Muscle layer of colon (tissue), 2 donors: ENCODE data around the gene AJM1.

Experiments used
- H3K27ac ChIP-seq: one replicate; pipeline ENCODE4 v1.7.0; 2013; ENCODE audit warnings: low read depth, mild to moderate bottlenecking, low read length, moderate library complexity
- H3K27me3 ChIP-seq, 2 donors: one replicate each; pipeline ENCODE4 v1.7.0; 2013; ENCODE audit warnings: low read length in 2 of 2, mild to moderate bottlenecking in 2 of 2; ENCODE audit not compliant: insufficient read depth in 2 of 2, control insufficient read depth in 1 of 2
- H3K36me3 ChIP-seq: one replicate; pipeline ENCODE4 v1.7.0; 2013; ENCODE audit warnings: mild to moderate bottlenecking, low read length; ENCODE audit not compliant: insufficient read depth
- H3K4me1 ChIP-seq: one replicate; pipeline ENCODE4 v1.7.0; 2013; ENCODE audit warnings: mild to moderate bottlenecking, low read length; ENCODE audit not compliant: insufficient read depth
- H3K4me3 ChIP-seq, 2 donors: one replicate each; pipeline ENCODE4 v1.7.0; 2013; ENCODE audit warnings: low read length in 2 of 2, low read depth in 1 of 2, mild to moderate bottlenecking in 1 of 2, moderate library complexity in 1 of 2
- H3K9ac ChIP-seq: one replicate; pipeline ENCODE4 v1.7.0; 2013; ENCODE audit warnings: low read length
- H3K9me3 ChIP-seq: one replicate; pipeline ENCODE4 v1.7.0; 2013; ENCODE audit warnings: mild to moderate bottlenecking, low read length
- donor health status: abdominal sarcoma.
- donor health status: Adenocarcinoma of cecum.

Gene AJM1

DNA sequence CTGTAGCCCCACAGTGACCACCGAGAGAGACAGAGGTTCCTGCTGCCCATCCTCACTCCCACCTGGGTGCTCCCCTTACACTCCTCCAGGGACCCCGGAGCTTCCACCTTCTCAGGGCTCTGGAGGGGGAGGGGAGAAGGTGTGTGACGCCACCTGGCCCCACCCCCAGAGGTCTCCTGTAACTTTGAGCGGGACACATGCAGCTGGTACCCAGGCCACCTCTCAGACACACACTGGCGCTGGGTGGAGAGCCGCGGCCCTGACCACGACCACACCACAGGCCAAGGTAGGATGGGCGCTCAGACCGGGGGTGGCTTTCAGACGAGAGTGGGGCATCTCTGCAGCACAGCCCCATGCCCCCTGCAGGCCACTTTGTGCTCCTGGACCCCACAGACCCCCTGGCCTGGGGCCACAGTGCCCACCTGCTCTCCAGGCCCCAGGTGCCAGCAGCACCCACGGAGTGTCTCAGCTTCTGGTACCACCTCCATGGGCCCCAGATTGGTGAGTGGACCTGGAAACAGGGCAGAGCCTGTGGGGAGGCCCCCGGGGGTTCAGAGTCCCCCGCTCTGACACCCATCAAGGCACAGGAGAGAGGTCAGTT is 14.4 kb downstream of the AJM1 start:
- no peaks in the 10 kb centered on the region for H3K9me3 ChIP-seq
- H3K27me3 ChIP-seq: no peaks in the 10 kb centered on the region
- H3K27ac ChIP-seq: no peak overlapping the region
- peaks cover 12% of the 10 kb centered on the region for H3K4me1 ChIP-seq
- peaks cover 12% of the 10 kb centered on the region for H3K36me3 ChIP-seq
- H3K4me3 ChIP-seq: no peak overlapping the region
- no peak overlapping the region for H3K9ac ChIP-seq

DNA sequence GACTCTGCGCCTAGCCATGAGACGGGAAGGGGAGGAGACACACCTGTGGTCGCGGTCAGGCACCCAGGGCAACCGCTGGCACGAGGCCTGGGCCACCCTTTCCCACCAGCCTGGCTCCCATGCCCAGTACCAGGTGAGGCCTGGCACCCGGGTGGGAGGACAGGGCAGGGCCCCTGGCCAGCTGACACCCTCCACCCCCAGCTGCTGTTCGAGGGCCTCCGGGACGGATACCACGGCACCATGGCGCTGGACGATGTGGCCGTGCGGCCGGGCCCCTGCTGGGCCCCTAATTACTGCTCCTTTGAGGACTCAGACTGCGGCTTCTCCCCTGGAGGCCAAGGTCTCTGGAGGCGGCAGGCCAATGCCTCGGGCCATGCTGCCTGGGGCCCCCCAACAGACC is 14.9 kb downstream of the AJM1 start:
- Histone ChIP-seq H3K9ac (no peak overlapping the region), H3K4me1 (peaks cover 12% of the 10 kb centered on the region), H3K27ac (no peak overlapping the region), H3K9me3 (no peaks in the 10 kb centered on the region), H3K4me3 (no peak overlapping the region), H3K36me3 (peaks cover 16% of the 10 kb centered on the region), H3K27me3 (no peaks in the 10 kb centered on the region)

DNA sequence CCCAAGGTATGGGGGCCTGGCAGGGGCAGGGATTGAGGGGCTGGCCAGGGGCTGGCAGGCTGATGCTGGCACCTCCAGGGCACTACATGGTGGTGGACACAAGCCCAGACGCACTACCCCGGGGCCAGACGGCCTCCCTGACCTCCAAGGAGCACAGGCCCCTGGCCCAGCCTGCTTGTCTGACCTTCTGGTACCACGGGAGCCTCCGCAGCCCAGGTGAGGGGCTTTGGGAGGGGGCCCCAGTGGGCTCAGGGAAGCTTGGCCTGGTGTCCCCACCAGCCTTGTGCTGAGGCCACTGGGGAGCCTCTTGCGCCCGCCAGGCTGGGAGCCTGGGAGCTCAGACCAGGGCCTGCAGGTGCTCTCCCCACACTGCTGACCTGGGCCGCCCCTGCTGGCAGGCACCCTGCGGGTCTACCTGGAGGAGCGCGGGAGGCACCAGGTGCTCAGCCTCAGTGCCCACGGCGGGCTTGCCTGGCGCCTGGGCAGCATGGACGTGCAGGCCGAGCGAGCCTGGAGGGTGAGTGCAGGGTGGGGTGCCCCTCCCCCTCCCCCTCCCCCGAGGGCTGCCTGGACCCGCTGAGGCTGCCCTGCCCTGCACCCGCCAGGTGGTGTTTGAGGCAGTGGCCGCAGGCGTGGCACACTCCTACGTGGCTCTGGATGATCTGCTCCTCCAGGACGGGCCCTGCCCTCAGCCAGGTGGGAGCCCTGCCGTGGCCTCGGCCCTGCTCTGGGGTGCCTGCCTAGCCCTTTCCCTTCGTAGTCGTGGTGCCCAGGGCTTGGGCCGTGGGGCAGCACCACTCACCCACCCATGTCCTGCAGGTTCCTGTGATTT is 15.5 kb downstream of the AJM1 start:
- Histone ChIP-seq H3K9me3 (no peaks in the 10 kb centered on the region), H3K27me3 (no peaks in the 10 kb centered on the region), H3K36me3 (peaks cover 22% of the 10 kb centered on the region), H3K27ac (no peak overlapping the region), H3K4me3 (no peak overlapping the region), H3K9ac (no peak overlapping the region), H3K4me1 (peaks cover 12% of the 10 kb centered on the region)

DNA sequence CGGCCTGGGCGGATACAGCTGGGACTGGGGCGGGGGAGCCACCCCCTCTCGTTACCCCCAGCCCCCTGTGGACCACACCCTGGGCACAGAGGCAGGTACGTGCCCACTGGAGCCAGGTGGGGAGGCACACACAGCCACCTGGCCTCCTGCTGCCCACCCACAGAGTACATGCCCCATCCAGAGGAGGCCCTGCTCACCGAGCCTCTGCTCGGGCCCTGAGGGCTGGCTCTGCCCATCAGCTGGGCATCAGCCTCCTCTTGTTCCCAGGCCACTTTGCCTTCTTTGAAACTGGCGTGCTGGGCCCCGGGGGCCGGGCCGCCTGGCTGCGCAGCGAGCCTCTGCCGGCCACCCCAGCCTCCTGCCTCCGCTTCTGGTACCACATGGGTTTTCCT is 16.2 kb downstream of the AJM1 start:
- Histone ChIP-seq H3K9ac (no peak overlapping the region), H3K27ac (peak overlapping the region; percentile 52), H3K27me3 (no peaks in the 10 kb centered on the region), H3K9me3 (no peaks in the 10 kb centered on the region), H3K4me3 (no peak overlapping the region), H3K36me3 (peaks cover 28% of the 10 kb centered on the region), H3K4me1 (peaks cover 12% of the 10 kb centered on the region)

DNA sequence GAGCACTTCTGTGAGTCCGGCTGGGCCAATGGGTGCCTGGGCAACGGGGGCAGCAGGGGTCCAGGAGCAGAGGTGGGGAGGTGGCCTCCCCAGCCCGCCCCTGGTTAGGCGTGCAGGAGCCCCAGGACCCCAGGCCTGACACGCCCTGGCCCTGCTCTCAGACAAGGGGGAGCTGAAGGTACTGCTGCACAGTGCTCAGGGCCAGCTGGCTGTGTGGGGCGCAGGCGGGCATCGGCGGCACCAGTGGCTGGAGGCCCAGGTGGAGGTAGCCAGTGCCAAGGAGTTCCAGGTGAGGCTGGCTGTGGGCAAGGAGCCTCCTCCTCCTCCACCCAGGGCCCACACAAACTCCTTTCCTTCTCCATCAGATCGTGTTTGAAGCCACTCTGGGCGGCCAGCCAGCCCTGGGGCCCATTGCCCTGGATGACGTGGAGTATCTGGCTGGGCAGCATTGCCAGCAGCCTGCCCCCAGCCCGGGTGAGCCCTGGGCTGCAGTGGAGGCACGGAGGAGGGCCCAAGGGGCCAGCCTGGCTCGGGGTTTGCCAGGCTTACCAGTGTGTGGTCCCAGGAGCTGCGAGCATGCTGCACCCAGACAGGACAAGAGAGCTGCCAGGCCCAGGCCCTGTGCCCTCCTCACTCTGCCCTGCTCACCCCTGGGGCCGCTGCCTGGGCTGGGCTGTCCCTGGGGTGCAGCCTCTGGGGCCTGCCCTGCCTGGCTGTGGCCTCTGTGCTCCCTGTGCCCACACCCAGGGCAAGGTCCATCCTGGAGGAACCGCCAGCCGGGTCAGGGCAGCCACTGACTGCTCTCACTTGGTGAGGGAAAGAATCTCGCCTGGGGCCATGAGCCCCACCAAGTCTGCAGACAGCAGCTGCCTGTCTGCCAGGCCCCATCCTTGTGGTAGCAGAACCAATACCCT is 16.8 kb downstream of the AJM1 start:
- Histone ChIP-seq H3K27ac (peak overlapping the region; percentile 52), H3K9me3 (no peaks in the 10 kb centered on the region), H3K4me3 (no peak overlapping the region), H3K9ac (no peak overlapping the region), H3K27me3 (no peaks in the 10 kb centered on the region), H3K4me1 (peaks cover 16% of the 10 kb centered on the region), H3K36me3 (peaks cover 34% of the 10 kb centered on the region)

DNA sequence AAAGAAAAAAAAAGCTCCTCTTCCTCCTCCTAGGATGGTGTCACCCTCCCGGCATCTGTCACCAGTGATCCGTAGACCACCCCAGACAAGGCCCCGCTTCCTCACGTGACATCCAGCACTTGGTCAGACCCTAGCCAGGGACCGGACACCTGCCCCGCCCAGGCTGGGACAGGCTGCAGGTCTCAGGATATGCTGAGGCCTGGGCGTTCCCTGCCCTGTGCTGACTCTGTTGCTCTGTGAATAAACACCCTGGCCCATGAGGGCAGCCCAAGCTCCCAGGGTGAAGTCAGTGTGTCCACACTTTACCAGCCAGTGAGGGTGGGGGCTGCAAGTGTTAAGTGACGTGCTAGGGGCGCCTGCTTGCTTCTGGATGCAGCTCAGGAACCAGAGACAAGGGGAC is 18.3 kb downstream of the AJM1 start:
- Histone ChIP-seq H3K36me3 (peaks cover 34% of the 10 kb centered on the region), H3K9ac (no peak overlapping the region), H3K27ac (no peak overlapping the region), H3K4me1 (peaks cover 28% of the 10 kb centered on the region), H3K27me3 (no peaks in the 10 kb centered on the region), H3K9me3 (no peaks in the 10 kb centered on the region), H3K4me3 (no peak overlapping the region)

DNA sequence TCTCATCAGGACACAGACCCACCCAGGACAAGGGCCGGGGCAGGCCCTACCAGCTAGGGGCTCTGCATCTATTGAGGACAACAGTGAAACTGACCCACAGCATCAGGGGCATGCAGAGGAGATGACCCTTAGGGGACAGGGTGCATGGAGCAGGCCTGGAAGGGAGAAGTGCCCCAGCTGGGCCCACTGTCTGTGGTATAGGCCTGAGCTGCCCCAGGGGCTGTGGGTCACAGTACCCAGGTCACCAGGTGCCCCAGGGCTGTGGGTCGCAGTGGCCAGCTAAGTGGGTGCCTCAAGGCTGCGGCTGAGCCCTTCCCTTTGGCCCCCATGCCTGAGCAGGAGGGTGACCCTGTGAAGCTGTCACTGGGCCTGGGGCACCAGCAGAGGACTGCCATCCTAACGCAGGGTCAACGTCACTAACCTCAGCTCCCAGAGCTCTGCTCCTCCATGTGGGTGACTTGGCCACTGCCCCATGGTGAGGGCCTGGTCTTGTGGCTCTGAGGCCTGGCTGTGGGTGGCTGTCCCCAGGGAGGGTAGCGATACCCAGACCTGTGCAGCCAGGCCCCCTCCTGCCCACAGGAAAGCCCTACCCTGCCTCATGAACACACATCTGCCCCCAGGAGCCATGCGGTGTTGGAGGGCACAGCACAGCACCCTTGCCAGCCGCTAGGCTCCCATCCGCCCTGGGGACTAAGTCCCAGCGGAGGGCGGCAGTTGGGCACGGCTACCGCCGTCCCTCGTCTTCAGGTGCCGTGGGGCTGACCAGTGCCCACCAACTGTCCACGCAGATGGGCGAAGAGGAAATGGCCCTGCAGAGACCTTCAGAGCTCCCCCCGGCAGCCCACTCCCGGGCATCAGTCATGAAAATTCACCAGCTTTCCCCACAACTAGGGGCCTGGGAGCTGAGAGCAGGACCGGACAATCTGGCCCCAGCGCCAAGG is 18.9 kb downstream of the AJM1 start:
- Histone ChIP-seq H3K9ac (no peak overlapping the region), H3K27ac (no peak overlapping the region), H3K27me3 (no peaks in the 10 kb centered on the region), H3K9me3 (no peaks in the 10 kb centered on the region), H3K4me3 (no peak overlapping the region), H3K4me1 (peaks cover 28% of the 10 kb centered on the region), H3K36me3 (peaks cover 34% of the 10 kb centered on the region)

DNA sequence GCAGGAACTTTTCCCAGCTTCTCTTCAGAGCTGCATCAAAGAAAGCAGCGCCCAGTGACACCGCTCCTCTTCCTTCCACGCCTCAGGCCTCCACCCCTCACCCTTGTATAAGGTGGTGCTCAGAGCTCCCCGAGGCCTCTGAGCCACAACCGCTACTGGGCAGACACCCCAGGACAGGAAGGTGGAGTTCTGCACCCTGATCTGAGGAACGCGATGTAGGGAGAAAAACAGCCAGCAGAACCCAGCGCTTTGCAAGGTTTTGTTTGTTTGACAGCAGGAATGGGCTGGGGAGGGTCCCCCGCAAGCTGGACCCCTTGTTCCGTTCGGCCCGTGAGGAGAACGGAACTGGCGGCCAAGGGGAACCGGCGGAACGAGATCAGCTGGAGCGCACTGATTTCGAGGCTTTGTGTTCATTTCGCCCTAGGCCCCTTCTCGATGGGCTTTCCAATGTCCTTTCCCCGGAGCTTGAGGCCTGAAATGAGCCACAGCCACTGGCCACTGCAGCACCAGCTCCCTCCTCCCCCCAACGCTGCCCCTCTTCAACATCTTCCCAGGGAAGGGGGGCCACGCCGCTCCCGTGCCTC is 19.7 kb downstream of the AJM1 start:
- Histone ChIP-seq H3K27ac (no peak overlapping the region), H3K9ac (no peak overlapping the region), H3K27me3 (no peaks in the 10 kb centered on the region), H3K9me3 (no peaks in the 10 kb centered on the region), H3K4me1 (peaks cover 28% of the 10 kb centered on the region), H3K36me3 (peaks cover 34% of the 10 kb centered on the region), H3K4me3 (no peak overlapping the region)

DNA sequence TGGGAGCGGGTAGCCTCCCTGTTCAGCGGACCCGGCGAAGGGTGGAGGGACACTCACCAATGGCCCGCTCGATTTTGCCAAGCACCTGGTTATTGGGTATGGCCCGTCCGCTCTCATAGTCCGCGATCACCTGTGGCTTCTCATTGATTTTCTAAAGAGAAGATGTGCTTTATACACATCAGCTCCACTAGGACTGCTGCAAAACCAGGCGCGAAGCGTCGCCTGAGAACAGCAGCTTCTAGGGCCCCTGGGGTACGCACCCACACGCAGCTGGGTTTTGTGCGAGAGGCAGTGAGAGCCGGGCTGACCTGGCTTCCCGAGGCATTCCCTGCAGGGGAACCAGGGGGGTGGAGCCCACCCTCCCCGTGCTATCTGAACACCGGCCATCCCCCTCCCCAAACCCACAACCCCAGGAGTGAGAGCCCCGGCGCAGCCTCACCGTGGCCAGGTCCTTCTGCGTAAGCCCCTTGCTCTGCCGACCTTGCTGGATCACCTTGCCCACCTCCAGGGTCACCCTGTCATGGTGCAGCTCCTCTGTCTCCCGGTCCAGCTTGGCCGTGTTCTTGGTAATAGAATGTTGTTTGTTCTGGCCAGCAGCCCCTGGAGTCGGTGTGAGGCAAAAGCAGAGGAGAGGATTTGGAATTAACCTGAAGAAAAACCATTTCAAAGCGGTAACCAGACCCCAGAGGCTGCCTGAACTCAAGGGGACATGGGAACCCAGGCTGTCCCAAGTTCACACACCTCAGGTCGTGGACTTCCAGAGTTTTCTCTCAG is 20.8 kb downstream of the AJM1 start:
- Histone ChIP-seq H3K4me3 (no peak overlapping the region), H3K9me3 (no peaks in the 10 kb centered on the region), H3K9ac (no peak overlapping the region), H3K27ac (no peak overlapping the region), H3K27me3 (no peaks in the 10 kb centered on the region), H3K36me3 (peaks cover 34% of the 10 kb centered on the region), H3K4me1 (peaks cover 28% of the 10 kb centered on the region)
